GM20000 (cell line): ENCODE data around the gene FREM2.

Source experiments
- DNase-seq: peaks from one replicate; pipeline ENCODE4 v3.0.0; 2012; ENCODE audit warnings: low spot score
- TF ChIP-seq, protein P1 (sequence below): IDR thresholded peaks from 2 replicates; pipeline ENCODE4 v1.5.1; 2012; ENCODE audit warnings: mild to moderate bottlenecking, control low read depth; ENCODE audit errors: extremely low read depth, missing control alignments

FREM2 gene

DNA sequence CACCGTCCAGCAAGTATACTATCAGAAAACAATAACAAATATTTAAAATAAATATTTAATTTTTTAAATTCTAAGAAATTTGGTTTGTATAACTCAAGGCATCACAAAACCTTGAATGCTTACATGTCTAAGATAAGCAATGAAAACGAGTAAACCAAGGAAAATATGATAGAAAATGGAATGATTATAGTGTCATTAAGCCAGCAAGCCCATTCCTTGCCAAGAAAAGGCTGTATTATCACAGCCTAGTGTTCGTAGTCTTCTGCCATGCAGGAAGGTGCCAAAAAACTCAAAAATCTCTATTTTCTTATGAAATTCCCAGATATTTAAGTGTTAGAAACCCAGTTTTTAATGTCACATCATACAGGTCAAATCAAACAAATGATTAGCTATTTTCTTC lies 167.3 kb downstream of the FREM2 start:
- TF ChIP-seq, protein P1, sequence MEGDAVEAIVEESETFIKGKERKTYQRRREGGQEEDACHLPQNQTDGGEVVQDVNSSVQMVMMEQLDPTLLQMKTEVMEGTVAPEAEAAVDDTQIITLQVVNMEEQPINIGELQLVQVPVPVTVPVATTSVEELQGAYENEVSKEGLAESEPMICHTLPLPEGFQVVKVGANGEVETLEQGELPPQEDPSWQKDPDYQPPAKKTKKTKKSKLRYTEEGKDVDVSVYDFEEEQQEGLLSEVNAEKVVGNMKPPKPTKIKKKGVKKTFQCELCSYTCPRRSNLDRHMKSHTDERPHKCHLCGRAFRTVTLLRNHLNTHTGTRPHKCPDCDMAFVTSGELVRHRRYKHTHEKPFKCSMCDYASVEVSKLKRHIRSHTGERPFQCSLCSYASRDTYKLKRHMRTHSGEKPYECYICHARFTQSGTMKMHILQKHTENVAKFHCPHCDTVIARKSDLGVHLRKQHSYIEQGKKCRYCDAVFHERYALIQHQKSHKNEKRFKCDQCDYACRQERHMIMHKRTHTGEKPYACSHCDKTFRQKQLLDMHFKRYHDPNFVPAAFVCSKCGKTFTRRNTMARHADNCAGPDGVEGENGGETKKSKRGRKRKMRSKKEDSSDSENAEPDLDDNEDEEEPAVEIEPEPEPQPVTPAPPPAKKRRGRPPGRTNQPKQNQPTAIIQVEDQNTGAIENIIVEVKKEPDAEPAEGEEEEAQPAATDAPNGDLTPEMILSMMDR = no peak
- no peak for DNase-seq

DNA sequence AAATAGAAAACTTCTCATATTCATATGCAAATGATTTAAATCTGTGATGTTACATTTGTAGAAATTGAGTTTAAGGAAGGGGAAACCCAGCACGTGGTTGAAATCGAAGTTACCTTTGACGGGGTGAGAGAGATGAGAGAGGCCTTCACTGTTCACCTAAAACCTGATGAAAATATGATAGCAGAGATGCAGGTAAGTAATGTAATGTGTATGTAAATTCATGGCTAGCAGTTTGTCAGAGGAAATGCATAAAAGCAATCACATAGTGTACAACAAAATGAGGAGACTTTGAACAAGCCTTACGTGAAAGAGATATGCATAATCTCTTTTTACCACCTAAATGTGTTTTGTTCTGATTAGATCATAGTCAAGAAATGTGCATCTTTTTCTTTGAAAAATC lies 169.2 kb downstream of the FREM2 start:
- DNase-seq = no peak
- TF ChIP-seq, protein P1 = no peak

DNA sequence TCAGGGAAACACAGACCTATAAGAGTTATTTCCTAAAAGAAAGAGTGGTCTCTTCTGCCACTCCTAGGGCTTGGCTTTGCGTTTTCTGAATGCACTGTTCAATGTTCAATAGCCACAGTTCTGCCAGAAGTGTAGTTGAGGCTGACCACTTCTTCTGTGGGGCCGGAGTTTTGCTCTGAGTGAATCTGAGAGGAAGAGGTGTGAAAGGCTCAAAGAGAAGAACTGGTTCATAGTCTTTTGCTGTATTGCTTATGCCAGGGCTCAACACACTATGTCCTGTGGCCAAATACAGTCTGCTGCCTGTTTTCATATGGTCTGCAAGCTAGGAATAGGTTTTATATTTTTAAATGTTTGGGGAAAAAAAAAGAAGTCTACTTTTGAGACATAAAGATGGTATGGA lies 175.6 kb downstream of the FREM2 start:
- TF ChIP-seq, protein P1 = no peak
- DNase-seq = peak; percentile 4

DNA sequence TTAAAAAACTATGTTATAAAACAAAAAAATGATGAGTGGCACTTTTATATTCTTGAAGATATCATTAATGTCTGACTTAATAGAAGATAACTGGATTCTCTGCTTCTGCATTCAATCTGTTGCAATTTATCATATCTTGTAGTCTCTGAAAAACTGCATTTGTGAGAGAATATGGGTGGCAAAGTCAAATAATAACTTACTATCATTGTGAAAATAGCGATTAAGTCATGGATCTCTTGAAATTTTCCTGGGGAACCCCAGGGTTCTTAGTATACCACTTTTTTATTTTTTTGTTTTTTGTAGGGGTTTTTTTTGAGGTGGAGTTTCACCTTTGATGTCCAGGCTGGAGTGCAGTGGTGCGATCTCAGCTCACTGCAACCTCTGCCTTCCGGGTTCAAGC lies 176.7 kb downstream of the FREM2 start:
- no peak for DNase-seq
- TF ChIP-seq, protein P1 = no peak

DNA sequence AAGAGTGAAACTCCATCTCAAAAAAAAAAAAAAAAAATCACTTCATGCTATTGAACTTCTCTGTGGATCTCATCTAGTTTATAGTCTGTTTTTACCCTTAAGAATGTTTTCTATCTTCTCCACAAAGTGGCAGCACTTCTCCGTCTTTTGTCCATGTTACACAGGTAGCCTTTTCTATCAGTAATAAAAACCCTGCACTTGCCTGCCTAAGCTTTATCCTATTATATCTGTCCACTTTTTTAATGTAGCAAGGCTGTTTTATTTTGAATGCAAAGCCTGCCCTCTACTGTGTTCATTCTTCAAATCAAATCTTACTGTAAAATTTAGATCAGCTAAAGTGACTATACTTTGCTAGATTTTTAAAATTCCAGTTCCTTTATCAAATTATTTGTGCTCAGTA lies 179.8 kb downstream of the FREM2 start:
- TF ChIP-seq, protein P1 = no peak
- no peak for DNase-seq

DNA sequence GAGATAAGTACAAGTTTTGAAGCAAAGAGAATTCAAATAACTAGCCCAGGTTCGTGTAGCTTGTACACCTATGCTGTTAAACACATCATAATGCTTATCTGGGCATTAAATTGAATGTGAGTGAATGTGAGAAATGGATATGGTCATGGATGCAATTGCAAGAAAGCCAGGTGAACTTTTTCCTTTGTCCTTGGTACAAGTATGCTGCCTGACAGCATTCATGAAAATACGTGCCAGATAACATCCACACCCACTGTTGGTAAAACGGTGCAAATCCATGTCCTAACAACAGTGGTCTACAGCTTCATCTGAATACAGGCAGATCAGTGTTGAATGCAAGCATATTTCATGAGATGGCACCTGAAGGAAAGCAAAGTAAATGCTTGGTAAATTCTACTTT lies 181.5 kb downstream of the FREM2 start:
- TF ChIP-seq, protein P1 = no peak
- DNase-seq = no peak

DNA sequence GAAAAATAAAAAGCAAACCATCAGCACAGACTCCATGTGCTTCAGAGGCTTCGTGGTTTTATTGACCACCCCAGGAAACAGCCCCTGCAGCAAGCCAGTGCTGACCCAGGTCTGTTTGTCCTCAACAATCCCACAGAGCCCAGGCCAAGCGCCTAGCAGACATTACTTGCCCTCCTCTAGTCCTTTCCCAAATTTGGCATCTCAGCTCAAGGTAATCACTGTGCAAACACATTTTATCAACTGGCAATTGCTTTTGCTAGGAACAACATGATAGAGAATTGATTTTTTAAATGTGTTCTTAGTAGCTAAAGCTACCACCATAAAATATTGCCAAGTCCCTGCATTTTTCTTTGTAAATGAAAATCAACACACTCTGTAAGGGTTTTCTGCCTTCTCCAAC lies 182.0 kb downstream of the FREM2 start:
- TF ChIP-seq, protein P1 = no peak
- no peak for DNase-seq
